CD8-positive, alpha-beta memory T cell (primary cell): ENCODE measurements around the gene LRTM1. TPM values are rescaled to one million over a fixed set of nuclear protein-coding genes. Genes with fewer than 3 reads are reported as not detected.

Experiments used
- CTCF ChIA-PET: fragments of 350-600 bp; sonication (Branson Sonifier 250); formaldehyde crosslinking; loops from one replicate; lab custom pipeline; 2021; ENCODE audit warnings: antibody characterized with exemption; lab: Charles Lee
- POLR2A ChIA-PET: fragments of 350-600 bp; sonication (Branson Sonifier 250); formaldehyde crosslinking; loops from one replicate; lab custom pipeline; 2021; ENCODE audit warnings: antibody characterized with exemption; lab: Charles Lee
- DNase-seq, 5 donors: peaks; one replicate each; pipeline versions ENCODE4 v3.0.0 to v3.0.0-alpha.2; 2020 to 2022; ENCODE audit warnings: mixed read lengths in 1 of 5
- H3K27ac ChIP-seq: one replicate; pipeline ENCODE4 v1.7.0; 2013; ENCODE audit warnings: low read depth, mild to moderate bottlenecking, low read length, moderate library complexity
- H3K27me3 ChIP-seq: 2 replicates; pipeline ENCODE4 v1.7.0; 2013; ENCODE audit warnings: low read length, mild to moderate bottlenecking; ENCODE audit not compliant: insufficient read depth, poor library complexity, severe bottlenecking
- H3K36me3 ChIP-seq: 2 replicates; pipeline ENCODE4 v1.7.0; 2013; ENCODE audit warnings: mild to moderate bottlenecking, low read length, moderate library complexity; ENCODE audit not compliant: insufficient read depth
- H3K4me1 ChIP-seq: 2 replicates; pipeline ENCODE4 v1.7.0; 2013; ENCODE audit warnings: mild to moderate bottlenecking, low read length, moderate library complexity; ENCODE audit not compliant: insufficient read depth
- H3K4me3 ChIP-seq: 2 replicates; pipeline ENCODE4 v1.7.0; 2013; ENCODE audit warnings: mild to moderate bottlenecking, low read length
- H3K9me3 ChIP-seq: 2 replicates; pipeline ENCODE4 v1.7.0; 2013; ENCODE audit warnings: mild to moderate bottlenecking, low read length
- H3K27ac Mint-ChIP-seq, 8 donors: one replicate each; pipeline ENCODE4 v1.8.0; 2020 to 2021; ENCODE audit warnings: mixed read lengths in 8 of 8, mild to moderate bottlenecking in 6 of 8, inconsistent platforms in 3 of 8, moderate library complexity in 3 of 8
- H3K27me3 Mint-ChIP-seq, 2 donors: one replicate each; pipeline ENCODE4 v1.8.0; 2020 to 2021; ENCODE audit warnings: mixed read lengths in 2 of 2, mild to moderate bottlenecking in 1 of 2, moderate library complexity in 1 of 2
- H3K36me3 Mint-ChIP-seq, 3 donors: one replicate each; pipeline ENCODE4 v1.8.0; 2020 to 2021; ENCODE audit warnings: mixed read lengths in 3 of 3, inconsistent platforms in 1 of 3, mild to moderate bottlenecking in 1 of 3
- H3K4me1 Mint-ChIP-seq, 3 donors: one replicate each; pipeline ENCODE4 v1.8.0; 2020 to 2021; ENCODE audit warnings: mixed read lengths in 3 of 3, inconsistent platforms in 1 of 3, mild to moderate bottlenecking in 1 of 3
- H3K4me3 Mint-ChIP-seq, 7 donors: one replicate each; pipeline ENCODE4 v1.8.0; 2020 to 2021; ENCODE audit warnings: mixed read lengths in 7 of 7, mild to moderate bottlenecking in 6 of 7, moderate library complexity in 4 of 7, inconsistent platforms in 2 of 7
- H3K9me3 Mint-ChIP-seq, 5 donors: one replicate each; pipeline ENCODE4 v1.8.0; 2020 to 2022; ENCODE audit warnings: mixed read lengths in 5 of 5, mild to moderate bottlenecking in 3 of 5, moderate library complexity in 2 of 5, inconsistent platforms in 1 of 5
- polyA plus RNA-seq: library from polyadenylated mRNA; unstranded; fragments of 300-500 nt; fragmentation: Illumina TruSeq; gene quantifications from one replicate; pipeline ENCODE4 v1.2.3, GENCODE V29; 2021
- total RNA-seq, 2 experiments: library from RNA; stranded (reverse); gene quantifications; one replicate each; pipeline ENCODE4 v1.2.3, GENCODE V29; 2021

Gene LRTM1
- total and polyA plus RNA-seq, 3 experiments from 2014 or later: not detected

DNA sequence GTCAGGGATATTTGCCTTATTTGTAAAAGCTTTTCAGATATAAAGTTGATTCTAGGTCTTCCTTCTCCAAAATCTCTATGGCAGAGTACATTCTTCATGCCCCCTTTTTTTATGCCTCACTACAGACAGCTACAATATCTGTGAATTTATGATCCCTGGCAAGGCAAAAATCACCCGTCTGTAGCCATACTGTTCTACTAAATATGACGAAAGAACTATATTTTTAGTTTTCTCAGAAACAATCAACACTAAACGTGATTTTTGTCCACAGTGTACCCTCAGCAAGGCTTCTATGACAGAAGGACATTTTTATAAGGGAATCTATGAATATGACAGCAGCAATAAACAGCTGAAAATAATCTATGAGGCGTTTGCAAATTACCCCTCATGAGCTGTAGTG, 12.7 kb downstream of the LRTM1 start:
- POLR2A ChIA-PET: no interaction called here
- Histone ChIP-seq H3K4me3 (no peak overlapping the region), H3K27ac (no peak overlapping the region), H3K27me3 (no peaks in the 10 kb centered on the region), H3K4me1 (no peaks in the 10 kb centered on the region), H3K9me3 (no peaks in the 10 kb centered on the region), H3K36me3 (no peaks in the 10 kb centered on the region)
- Mint-ChIP-seq H3K4me1 (no peaks in the 10 kb centered on the region), H3K36me3 (no peaks in the 10 kb centered on the region), H3K4me3 (no peak overlapping the region), H3K27ac (no peak overlapping the region), H3K9me3 (peaks cover 0 to 12% (median 5%) of the 10 kb centered on the region in 5 donors), H3K27me3 (no peaks in the 10 kb centered on the region)
- CTCF ChIA-PET: no interaction called here
- DNase-seq: no peak

DNA sequence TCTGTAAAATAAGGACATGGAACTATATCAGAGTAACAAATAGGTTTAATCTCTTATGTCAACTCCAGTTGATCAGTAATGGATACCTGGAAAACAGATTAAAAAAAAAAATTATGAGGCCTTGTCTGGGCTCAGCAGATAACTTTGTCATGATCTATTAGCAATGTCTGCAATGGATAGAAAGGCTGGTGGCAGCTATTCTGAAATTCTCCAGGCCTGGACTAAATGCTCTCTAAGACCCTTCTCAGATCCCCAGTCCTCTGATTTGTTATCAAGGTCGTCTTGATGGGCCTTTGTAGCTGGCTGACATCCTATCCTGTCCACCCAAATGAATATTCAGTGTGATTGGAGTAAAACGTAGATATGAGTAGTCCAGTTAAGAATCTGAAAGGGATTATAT, 13.7 kb downstream of the LRTM1 start:
- Histone ChIP-seq H3K4me1 (no peaks in the 10 kb centered on the region), H3K27ac (no peak overlapping the region), H3K9me3 (no peaks in the 10 kb centered on the region), H3K27me3 (no peaks in the 10 kb centered on the region), H3K4me3 (no peak overlapping the region), H3K36me3 (no peaks in the 10 kb centered on the region)
- CTCF ChIA-PET: no interaction called here
- Mint-ChIP-seq H3K9me3 (peaks cover 0 to 11% (median 5%) of the 10 kb centered on the region in 5 donors), H3K36me3 (no peaks in the 10 kb centered on the region), H3K4me1 (no peaks in the 10 kb centered on the region), H3K27ac (no peak overlapping the region), H3K27me3 (no peaks in the 10 kb centered on the region), H3K4me3 (no peak overlapping the region)
- POLR2A ChIA-PET: no interaction called here
- no peak for DNase-seq

DNA sequence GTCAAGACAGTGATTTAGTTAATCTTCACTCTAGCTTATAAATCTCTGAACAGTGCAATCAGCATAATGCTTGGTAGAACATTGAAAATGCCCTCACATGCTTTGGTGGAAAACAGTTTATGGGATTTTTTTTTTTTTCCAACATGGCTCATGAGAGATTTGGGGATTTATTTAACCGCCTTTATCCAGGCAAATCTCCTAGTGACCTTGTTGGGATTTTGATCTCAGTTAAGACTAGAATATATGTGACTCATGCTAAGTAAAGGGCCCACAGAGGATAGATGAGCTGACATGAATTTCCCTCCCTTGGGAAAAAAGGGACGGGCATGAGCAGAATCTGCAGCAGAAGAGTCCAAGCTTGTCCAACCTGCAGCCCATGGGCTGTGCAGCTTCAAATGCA, 18.7 kb downstream of the LRTM1 start:
- Mint-ChIP-seq H3K27me3 (no peaks in the 10 kb centered on the region), H3K36me3 (no peaks in the 10 kb centered on the region), H3K4me1 (no peaks in the 10 kb centered on the region), H3K9me3 (peaks cover 0 to 11% (median 5%) of the 10 kb centered on the region in 5 donors), H3K27ac (no peak overlapping the region), H3K4me3 (no peak overlapping the region)
- no peak overlapping the region for H3K4me3 ChIP-seq
- no peaks in the 10 kb centered on the region for H3K36me3 ChIP-seq
- H3K27ac ChIP-seq: no peak overlapping the region
- H3K27me3 ChIP-seq: no peaks in the 10 kb centered on the region
- ChIA-PET POLR2A (no interaction called here), CTCF (interaction anchor here (0.7 kb wide), 1 partner anchor 1575 kb away, joined by 3 read pairs; no protein-coding TSS in a partner anchor)
- H3K4me1 ChIP-seq: no peaks in the 10 kb centered on the region
- no peaks in the 10 kb centered on the region for H3K9me3 ChIP-seq
- no peak for DNase-seq

DNA sequence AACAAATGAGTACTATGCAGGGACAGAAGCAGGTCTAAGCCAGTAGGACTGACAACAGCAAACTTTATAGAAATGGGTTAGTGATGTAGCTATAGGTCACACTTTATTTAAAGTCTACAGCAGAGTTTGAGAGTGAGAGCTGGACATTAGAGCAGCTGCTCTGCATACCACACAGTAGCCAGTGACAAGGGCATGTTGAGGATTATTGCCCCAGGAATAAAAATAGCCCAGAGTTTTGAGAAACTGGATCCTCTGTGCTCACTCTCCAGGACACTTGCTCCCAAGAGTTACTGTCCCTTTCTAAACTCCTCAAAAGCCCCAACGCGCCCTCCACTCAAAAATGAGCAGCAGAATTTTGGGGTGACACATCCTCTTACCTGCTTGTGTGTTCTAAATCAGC, 21.1 kb downstream of the LRTM1 start:
- Mint-ChIP-seq H3K27me3 (peaks cover 0 to 3% of the 10 kb centered on the region in 2 donors), H3K9me3 (peaks cover 2 to 7% (median 5%) of the 10 kb centered on the region in 5 donors), H3K27ac (no peak overlapping the region), H3K4me1 (no peaks in the 10 kb centered on the region), H3K36me3 (no peaks in the 10 kb centered on the region), H3K4me3 (no peak overlapping the region)
- CTCF ChIA-PET: no interaction called here
- Histone ChIP-seq H3K27ac (no peak overlapping the region), H3K9me3 (no peaks in the 10 kb centered on the region), H3K27me3 (no peaks in the 10 kb centered on the region), H3K4me3 (no peak overlapping the region), H3K4me1 (no peaks in the 10 kb centered on the region), H3K36me3 (no peaks in the 10 kb centered on the region)
- no peak for DNase-seq
- POLR2A ChIA-PET: no interaction called here

DNA sequence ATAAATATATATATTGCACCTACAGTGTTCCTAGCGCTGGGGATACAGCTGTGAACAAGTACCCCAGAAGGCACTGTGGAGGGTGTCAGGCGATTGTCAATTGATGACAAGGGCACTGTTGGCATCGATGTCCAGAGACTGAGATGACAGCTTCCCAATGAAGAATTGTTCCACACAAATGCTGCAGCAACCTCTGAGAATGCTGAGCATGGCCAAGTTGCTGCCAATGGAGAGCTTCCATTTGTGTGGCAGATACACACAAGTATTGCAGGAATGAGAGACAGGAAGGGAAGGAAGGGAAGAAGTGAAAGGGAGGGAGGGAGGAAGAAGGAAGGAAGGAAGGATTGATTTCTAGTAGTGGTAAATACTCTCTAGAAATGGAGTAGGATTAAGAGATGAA, 21.9 kb downstream of the LRTM1 start:
- no peak overlapping the region for H3K4me3 Mint-ChIP-seq
- H3K4me1 Mint-ChIP-seq: no peaks in the 10 kb centered on the region
- no peak overlapping the region for H3K4me3 ChIP-seq
- H3K9me3 Mint-ChIP-seq: peaks cover 0 to 7% (median 3%) of the 10 kb centered on the region in 5 donors
- H3K4me1 ChIP-seq: no peaks in the 10 kb centered on the region
- POLR2A ChIA-PET: no interaction called here
- H3K27ac Mint-ChIP-seq: no peak overlapping the region
- no peaks in the 10 kb centered on the region for H3K27me3 ChIP-seq
- H3K9me3 ChIP-seq: no peaks in the 10 kb centered on the region
- peaks cover 0 to 3% of the 10 kb centered on the region in 2 donors for H3K27me3 Mint-ChIP-seq
- CTCF ChIA-PET: no interaction called here
- no peak overlapping the region for H3K27ac ChIP-seq
- no peaks in the 10 kb centered on the region for H3K36me3 ChIP-seq
- no peaks in the 10 kb centered on the region for H3K36me3 Mint-ChIP-seq
- DNase-seq: no peak

DNA sequence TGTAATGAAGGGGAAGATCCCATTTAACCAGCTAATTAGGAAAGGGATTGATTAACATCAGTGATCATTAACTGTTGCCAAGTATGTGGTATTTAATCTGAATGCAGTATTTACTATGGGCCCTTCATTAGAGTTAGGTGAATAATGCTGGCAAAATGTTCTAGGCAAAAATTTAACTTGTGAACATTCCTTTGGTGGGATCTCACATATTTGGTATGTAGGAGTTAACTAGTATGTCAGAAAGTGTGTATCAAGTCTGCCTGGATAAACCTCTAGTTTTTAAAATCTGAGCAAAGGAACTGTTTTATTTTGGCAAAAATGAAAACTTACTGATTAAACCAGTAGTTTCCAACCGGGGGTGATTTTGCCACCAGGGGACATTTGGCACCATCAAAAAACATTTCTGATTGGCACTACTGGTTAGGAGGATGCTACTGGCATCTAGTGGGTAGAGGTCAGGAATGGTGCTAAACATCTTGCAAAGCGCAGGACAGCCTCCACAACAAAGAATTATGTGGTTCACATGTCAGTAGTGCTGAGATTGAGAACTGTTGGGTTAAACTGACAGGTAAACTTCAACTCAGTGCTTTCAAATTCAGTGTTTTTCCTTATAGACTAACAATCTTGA, 22.5 kb downstream of the LRTM1 start:
- Mint-ChIP-seq H3K9me3 (peaks cover 0 to 11% (median 3%) of the 10 kb centered on the region in 5 donors), H3K36me3 (no peaks in the 10 kb centered on the region)

DNA sequence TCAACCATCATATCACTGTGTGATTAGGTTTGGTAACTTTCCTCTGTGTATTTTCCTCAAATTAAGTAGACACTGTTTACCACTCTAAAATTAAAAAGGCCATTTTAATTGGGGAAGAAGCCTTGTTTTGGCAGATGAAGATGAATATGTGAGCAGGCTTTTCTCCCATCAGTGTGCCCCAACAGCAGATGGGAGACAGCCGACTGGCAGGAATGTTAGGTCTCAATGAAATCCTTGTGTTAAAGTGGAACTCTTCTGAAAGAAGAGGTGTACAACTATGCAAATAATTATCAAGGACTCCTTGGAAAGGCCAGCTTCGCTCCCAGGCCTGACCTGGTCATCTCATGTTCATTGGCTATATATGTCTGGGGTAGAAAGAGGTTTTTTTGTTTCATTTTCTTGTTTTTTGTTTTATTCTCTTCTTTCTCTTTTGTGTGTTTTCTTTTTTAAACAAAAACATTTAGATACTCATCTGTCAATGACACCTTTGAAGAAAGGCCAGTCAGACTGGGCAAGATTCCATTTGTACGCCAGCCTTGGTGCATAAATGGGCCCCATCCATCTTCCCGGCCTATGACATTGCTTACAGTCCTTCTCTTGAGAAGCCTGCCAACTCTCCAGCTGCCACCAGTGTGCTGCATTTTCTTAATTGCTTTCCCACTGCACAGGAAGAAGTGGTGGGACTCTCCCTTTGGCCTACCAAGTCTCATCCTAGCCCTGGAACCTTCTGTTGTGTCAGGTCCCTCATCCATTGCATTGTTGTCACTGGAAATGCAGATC, 25.8 kb downstream of the LRTM1 start:
- Mint-ChIP-seq H3K4me1 (no peaks in the 10 kb centered on the region), H3K4me3 (no peak overlapping the region), H3K9me3 (peaks cover 0 to 11% (median 3%) of the 10 kb centered on the region in 5 donors), H3K27me3 (peaks cover 0 to 3% of the 10 kb centered on the region in 2 donors), H3K36me3 (no peaks in the 10 kb centered on the region), H3K27ac (no peak overlapping the region)
- DNase-seq: no peak
- Histone ChIP-seq H3K4me1 (no peaks in the 10 kb centered on the region), H3K4me3 (no peak overlapping the region), H3K9me3 (no peaks in the 10 kb centered on the region), H3K36me3 (no peaks in the 10 kb centered on the region), H3K27ac (no peak overlapping the region), H3K27me3 (no peaks in the 10 kb centered on the region)
- CTCF ChIA-PET: no interaction called here
- POLR2A ChIA-PET: no interaction called here

More for the DNA sequence above, 22.5 kb downstream of the LRTM1 start:
- Histone ChIP-seq H3K4me3 (no peak overlapping the region), H3K27ac (no peak overlapping the region), H3K9me3 (no peaks in the 10 kb centered on the region), H3K36me3 (no peaks in the 10 kb centered on the region), H3K4me1 (no peaks in the 10 kb centered on the region), H3K27me3 (no peaks in the 10 kb centered on the region)
- Mint-ChIP-seq H3K27ac (no peak overlapping the region), H3K27me3 (peaks cover 0 to 3% of the 10 kb centered on the region in 2 donors), H3K4me3 (no peak overlapping the region), H3K4me1 (no peaks in the 10 kb centered on the region)
- DNase-seq: no peak
- POLR2A ChIA-PET: no interaction called here
- CTCF ChIA-PET: no interaction called here

DNA sequence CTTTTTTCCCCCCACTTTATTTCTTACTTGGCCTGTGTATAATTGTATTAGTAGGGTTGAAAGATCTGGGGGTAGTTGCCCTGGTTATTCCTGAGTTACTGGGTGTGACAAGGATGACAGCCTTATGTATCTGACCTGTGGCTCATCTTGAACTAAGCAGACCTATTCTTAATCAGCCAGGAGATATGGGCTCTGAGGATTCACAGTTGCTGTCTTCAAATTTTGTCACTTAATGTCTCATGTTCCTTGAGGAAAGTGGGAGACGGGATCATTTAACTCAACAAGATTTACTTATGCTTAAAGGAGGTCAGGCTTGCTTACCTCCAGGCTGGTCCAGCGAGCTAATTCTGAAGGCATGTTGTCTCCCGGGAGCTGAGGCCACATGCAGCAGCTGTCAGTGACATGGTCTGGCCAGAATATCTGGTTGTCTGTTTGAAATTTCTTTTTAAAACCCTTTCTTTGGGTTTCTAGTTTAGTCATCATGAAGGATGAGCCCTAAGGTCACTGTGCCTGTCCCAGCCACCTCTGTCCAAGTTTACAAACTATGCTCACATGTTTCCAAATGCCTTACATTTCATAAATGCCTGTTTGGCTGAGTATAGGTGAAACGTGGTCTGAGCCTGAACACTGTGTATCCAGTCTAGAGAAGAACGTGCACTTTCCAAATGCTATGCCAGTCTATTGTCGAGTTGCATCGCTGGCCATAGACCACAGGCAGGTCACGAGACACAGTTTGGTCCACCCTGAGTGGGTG, 26.8 kb downstream of the LRTM1 start:
- H3K36me3 Mint-ChIP-seq: no peaks in the 10 kb centered on the region
- H3K4me1 Mint-ChIP-seq: no peaks in the 10 kb centered on the region
- Histone ChIP-seq H3K4me1 (no peaks in the 10 kb centered on the region), H3K4me3 (no peak overlapping the region), H3K36me3 (no peaks in the 10 kb centered on the region), H3K9me3 (no peaks in the 10 kb centered on the region), H3K27me3 (no peaks in the 10 kb centered on the region), H3K27ac (no peak overlapping the region)
- ChIA-PET POLR2A (no interaction called here), CTCF (no interaction called here)
- peak overlapping the region in 1 of 8 donors; percentile 24 for H3K27ac Mint-ChIP-seq
- DNase-seq: no peak
- H3K4me3 Mint-ChIP-seq: no peak overlapping the region
- H3K9me3 Mint-ChIP-seq: peaks cover 0 to 12% (median 3%) of the 10 kb centered on the region in 5 donors
- peaks cover 0 to 3% of the 10 kb centered on the region in 2 donors for H3K27me3 Mint-ChIP-seq
